Measurements from ENCODE around the gene MUSK. TPM values are rescaled to one million over a fixed set of nuclear protein-coding genes. Genes with fewer than 3 reads are reported as not detected.
"Not testable (repeated sequence)": the region's sequence is repeated elsewhere in the genome, so short reads cannot be mapped to it uniquely, and the experiment has no call there.

MUSK gene
- total RNA-seq, 1 donor from 2014 or later = not detected

DNA sequence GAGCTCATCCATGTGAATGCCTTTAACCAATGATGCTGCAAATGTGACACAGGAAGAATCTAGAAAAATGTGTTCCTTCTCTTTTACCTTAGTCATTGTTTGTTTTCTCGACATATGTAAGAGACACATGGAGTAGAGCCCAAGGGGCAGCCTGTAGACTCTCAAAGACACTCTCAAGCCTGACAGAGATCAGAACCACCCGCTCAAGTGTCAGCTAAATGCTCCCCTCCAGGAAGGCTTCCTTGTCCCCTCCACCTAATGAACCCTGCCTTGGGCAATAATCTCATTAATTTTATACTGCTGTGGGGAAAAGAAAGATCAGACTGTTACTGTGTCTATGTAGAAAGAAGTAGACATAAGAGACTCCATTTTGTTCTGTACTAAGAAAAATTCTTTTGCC lies 157.4 kb downstream of the MUSK start:
- Mint-ChIP-seq H3K27ac (no peak overlapping the region), H3K27me3 (no peaks in the 10 kb centered on the region), H3K9me3 (ENCODE audit: low read depth) (peaks cover 18% of the 10 kb centered on the region), H3K4me3 (ENCODE audit: low read depth) (no peak overlapping the region), H3K4me1 (ENCODE audit: low read depth) (no peaks in the 10 kb centered on the region), H3K36me3 (ENCODE audit: insufficient read depth) (peaks cover 1% of the 10 kb centered on the region)
- no peak for DNase-seq (ENCODE audit: low spot score, unreplicated experiment)
- TF ChIP-seq, protein P1, sequence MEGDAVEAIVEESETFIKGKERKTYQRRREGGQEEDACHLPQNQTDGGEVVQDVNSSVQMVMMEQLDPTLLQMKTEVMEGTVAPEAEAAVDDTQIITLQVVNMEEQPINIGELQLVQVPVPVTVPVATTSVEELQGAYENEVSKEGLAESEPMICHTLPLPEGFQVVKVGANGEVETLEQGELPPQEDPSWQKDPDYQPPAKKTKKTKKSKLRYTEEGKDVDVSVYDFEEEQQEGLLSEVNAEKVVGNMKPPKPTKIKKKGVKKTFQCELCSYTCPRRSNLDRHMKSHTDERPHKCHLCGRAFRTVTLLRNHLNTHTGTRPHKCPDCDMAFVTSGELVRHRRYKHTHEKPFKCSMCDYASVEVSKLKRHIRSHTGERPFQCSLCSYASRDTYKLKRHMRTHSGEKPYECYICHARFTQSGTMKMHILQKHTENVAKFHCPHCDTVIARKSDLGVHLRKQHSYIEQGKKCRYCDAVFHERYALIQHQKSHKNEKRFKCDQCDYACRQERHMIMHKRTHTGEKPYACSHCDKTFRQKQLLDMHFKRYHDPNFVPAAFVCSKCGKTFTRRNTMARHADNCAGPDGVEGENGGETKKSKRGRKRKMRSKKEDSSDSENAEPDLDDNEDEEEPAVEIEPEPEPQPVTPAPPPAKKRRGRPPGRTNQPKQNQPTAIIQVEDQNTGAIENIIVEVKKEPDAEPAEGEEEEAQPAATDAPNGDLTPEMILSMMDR (IDR thresholded peaks at IDR 0.05; ENCODE audit: unreplicated experiment) = no peak

DNA sequence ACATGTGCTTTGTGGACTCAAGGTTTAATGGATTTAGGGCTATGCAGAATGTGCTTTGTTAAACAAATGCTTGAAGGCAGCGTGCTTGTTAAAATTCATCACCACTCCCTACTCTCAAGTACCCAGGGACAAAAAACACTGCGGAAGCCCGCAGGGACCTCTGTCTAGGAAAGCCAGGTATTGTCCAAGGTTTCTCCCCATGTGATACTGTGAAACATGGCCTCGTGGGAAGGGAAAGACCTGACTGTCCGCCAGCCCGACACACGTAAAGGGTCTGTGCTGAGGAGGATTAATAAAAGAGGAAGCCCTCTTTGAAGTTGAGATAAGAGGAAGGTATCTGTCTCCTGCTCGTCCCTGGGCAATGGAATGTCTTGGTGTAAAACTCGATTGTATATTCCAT lies 157.8 kb downstream of the MUSK start:
- DNase-seq (ENCODE audit: low spot score, unreplicated experiment); H3K4me3 Mint-ChIP-seq (ENCODE audit: low read depth); H3K27me3 Mint-ChIP-seq; H3K27ac Mint-ChIP-seq; H3K4me1 Mint-ChIP-seq (ENCODE audit: low read depth); H3K36me3 Mint-ChIP-seq (ENCODE audit: insufficient read depth): not testable (repeated sequence)
- H3K9me3 Mint-ChIP-seq (ENCODE audit: low read depth) = peaks cover 18% of the 10 kb centered on the region

DNA sequence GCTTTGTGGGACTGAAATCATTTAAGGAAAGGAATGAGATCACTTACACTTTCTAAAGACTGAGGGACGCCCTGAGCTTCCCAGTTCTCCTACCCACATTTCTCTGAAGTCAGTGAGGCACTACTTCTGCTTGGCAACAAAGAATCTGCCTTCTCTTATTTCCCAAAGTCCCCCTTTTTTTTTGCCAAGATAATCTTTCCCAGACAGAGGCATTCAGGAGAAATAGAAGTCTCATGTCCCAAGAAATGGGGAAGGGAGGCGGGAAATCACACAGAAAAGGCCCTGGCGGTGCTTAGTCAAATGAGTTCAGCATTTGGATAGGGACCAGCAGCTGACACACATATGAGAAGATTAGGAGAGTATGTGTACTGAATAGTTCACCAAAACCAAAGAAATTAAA lies 159.7 kb downstream of the MUSK start:
- Mint-ChIP-seq H3K27ac (no peak overlapping the region), H3K4me1 (ENCODE audit: low read depth) (peaks cover 2% of the 10 kb centered on the region), H3K9me3 (ENCODE audit: low read depth) (peaks cover 15% of the 10 kb centered on the region), H3K27me3 (no peaks in the 10 kb centered on the region), H3K36me3 (ENCODE audit: insufficient read depth) (peaks cover 1% of the 10 kb centered on the region), H3K4me3 (ENCODE audit: low read depth) (no peak overlapping the region)
- DNase-seq (ENCODE audit: low spot score, unreplicated experiment) = no peak
- TF ChIP-seq, protein P1 (IDR thresholded peaks at IDR 0.05; ENCODE audit: unreplicated experiment) = no peak

DNA sequence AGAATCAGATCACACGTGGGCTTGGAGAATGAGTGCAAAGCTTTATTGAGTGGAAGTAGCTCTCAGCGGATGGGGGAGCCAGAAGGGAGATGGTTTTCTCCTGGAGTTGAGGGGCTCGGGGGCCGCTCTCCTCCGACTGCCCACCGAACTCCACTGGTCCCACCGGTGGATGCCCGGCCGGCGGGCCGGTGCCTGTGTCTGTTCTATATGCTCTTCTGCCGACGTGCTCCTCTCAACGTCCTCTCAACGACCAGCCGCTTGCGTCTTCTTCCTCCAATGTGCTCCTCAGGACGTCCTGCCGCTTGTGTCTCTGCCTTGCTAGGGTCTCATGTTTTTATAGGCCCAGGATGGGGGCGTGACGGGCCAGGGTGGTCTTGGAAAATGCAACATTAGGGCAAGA lies 161.9 kb downstream of the MUSK start:
- peaks cover 6% of the 10 kb centered on the region for H3K9me3 Mint-ChIP-seq (ENCODE audit: low read depth)
- no peak overlapping the region for H3K4me3 Mint-ChIP-seq (ENCODE audit: low read depth)
- no peaks in the 10 kb centered on the region for H3K27me3 Mint-ChIP-seq
- no peak for DNase-seq (ENCODE audit: low spot score, unreplicated experiment)
- no peak overlapping the region for H3K27ac Mint-ChIP-seq
- H3K36me3 Mint-ChIP-seq (ENCODE audit: insufficient read depth) = peaks cover 1% of the 10 kb centered on the region
- TF ChIP-seq, protein P1 (IDR thresholded peaks at IDR 0.05; ENCODE audit: unreplicated experiment) = no peak
- H3K4me1 Mint-ChIP-seq (ENCODE audit: low read depth) = peaks cover 2% of the 10 kb centered on the region

DNA sequence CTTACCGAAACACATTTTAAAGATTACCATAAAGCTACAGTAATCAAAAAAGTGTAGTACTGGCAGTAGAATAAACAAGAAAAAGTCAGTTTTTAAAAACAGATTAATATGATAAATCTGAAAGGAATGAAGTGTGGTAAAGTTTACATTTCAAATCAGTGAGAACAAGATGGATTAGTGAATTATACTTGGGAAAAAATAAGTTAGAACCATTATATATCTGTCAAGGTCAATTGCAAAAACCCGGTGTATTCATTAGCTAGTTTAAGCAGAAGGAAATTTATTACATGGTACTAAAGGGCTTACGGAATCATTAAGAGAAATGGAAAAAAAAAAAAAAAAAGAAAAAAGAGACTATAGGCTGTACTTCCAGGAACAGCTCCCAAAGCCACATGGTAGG lies 164.3 kb downstream of the MUSK start:
- TF ChIP-seq, protein P1 (IDR thresholded peaks at IDR 0.05; ENCODE audit: unreplicated experiment) = no peak
- Mint-ChIP-seq H3K36me3 (ENCODE audit: insufficient read depth) (peaks cover 1% of the 10 kb centered on the region), H3K27ac (no peak overlapping the region), H3K4me3 (ENCODE audit: low read depth) (no peak overlapping the region), H3K9me3 (ENCODE audit: low read depth) (peaks cover 5% of the 10 kb centered on the region), H3K4me1 (ENCODE audit: low read depth) (peaks cover 4% of the 10 kb centered on the region), H3K27me3 (no peaks in the 10 kb centered on the region)
- no peak for DNase-seq (ENCODE audit: low spot score, unreplicated experiment)

DNA sequence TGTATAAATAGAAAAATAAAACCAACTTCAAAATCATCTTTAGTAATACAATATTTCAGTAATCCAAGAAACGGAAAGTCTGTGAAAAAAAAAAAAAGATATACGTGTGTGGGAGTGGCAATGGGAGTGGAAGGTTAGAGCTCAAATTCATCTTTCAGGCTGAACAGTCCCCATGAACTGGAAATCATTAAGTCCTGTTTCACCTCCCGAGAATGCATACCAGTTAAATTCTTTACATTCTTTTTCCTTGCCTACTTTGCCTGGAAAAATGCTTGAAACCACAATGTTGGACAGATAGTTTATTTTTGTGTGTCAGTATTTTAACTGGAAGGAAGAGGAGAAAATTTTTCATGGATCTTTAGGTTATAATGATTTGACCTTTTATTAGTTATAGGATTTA lies 166.8 kb downstream of the MUSK start:
- no peak overlapping the region for H3K27ac Mint-ChIP-seq
- peaks cover 4% of the 10 kb centered on the region for H3K4me1 Mint-ChIP-seq (ENCODE audit: low read depth)
- TF ChIP-seq, protein P1 (IDR thresholded peaks at IDR 0.05; ENCODE audit: unreplicated experiment) = no peak
- no peaks in the 10 kb centered on the region for H3K27me3 Mint-ChIP-seq
- H3K9me3 Mint-ChIP-seq (ENCODE audit: low read depth) = peaks cover 5% of the 10 kb centered on the region
- peaks cover 1% of the 10 kb centered on the region for H3K36me3 Mint-ChIP-seq (ENCODE audit: insufficient read depth)
- no peak for DNase-seq (ENCODE audit: low spot score, unreplicated experiment)
- H3K4me3 Mint-ChIP-seq (ENCODE audit: low read depth) = no peak overlapping the region

Measured in progenitor cell of endocrine pancreas (in vitro differentiated cells).